Lung (tissue), 16 donors: Measurements from ENCODE around the gene TMEM141. TPM values are rescaled to one million over a fixed set of nuclear protein-coding genes. Genes with fewer than 3 reads are reported as not detected.

Experiments
- ATAC-seq: fragments of 200-7000 bp; cut with Tn5 transposase; one replicate; pipeline ENCODE4 v1.9.1; 2020; ENCODE audit warnings: moderate number of reproducible peaks; ENCODE audit not compliant: insufficient read depth, low FRiP score
- DNase-seq, 3 donors: peaks; one replicate each; pipeline ENCODE4 v3.0.0-alpha.2; 2013 to 2017
- H3K27ac ChIP-seq, 2 donors: one replicate each; pipeline ENCODE4 v1.5.1; 2013; ENCODE audit warnings: mild to moderate bottlenecking in 2 of 2, moderate library complexity in 2 of 2, control low read depth in 1 of 2, inconsistent platforms in 1 of 2, low read depth in 1 of 2, low read length in 1 of 2
- H3K27me3 ChIP-seq, 3 donors: one replicate each; pipeline ENCODE4 v1.5.1; 2013; ENCODE audit warnings: low read length in 2 of 3; ENCODE audit not compliant: control insufficient read depth in 3 of 3, insufficient read depth in 3 of 3
- H3K36me3 ChIP-seq, 4 donors: one replicate each; pipeline ENCODE4 v1.5.1; 2013; ENCODE audit warnings: low read length in 4 of 4, mild to moderate bottlenecking in 1 of 4, moderate library complexity in 1 of 4; ENCODE audit not compliant: control insufficient read depth in 4 of 4, insufficient read depth in 4 of 4
- H3K4me1 ChIP-seq, 5 donors: one replicate each; pipeline ENCODE4 v1.5.1; 2013; ENCODE audit warnings: low read length in 5 of 5, mild to moderate bottlenecking in 2 of 5, moderate library complexity in 1 of 5; ENCODE audit not compliant: control insufficient read depth in 5 of 5, insufficient read depth in 5 of 5
- H3K4me3 ChIP-seq: one replicate; pipeline ENCODE4 v1.5.1; 2013; ENCODE audit warnings: mild to moderate bottlenecking, control low read depth, moderate library complexity
- H3K9ac ChIP-seq, 2 donors: one replicate each; pipeline ENCODE4 v1.5.1; 2013; ENCODE audit warnings: low read length in 2 of 2, control low read depth in 1 of 2; ENCODE audit not compliant: insufficient read depth in 1 of 2
- H3K9me3 ChIP-seq, 4 donors: one replicate each; pipeline ENCODE4 v1.5.1; 2013; ENCODE audit warnings: low read length in 3 of 4, mild to moderate bottlenecking in 1 of 4, moderate library complexity in 1 of 4; ENCODE audit not compliant: control insufficient read depth in 4 of 4, insufficient read depth in 3 of 4
- WGBS, 2 donors: extraction: QIAGEN DNeasy Blood & Tissue Kit; methylation state at CpG; one replicate each; pipeline ENCODE4 v1.1.7; 2013; 5-methylcytosine and 5-hydroxymethylcytosine counted together
- long read RNA-seq, 5 donors: transcript quantifications; one replicate each; lab custom pipeline, GENCODE V29; 2026
- polyA plus RNA-seq, 2 donors: library from polyadenylated mRNA; stranded (reverse); fragments of 200-250 nt; gene quantifications; one replicate each; pipeline ENCODE4 v1.2.1, GENCODE V29; 2013
- total RNA-seq, 2 donors: library from RNA; depleted of rRNA in 1 of 2; stranded (reverse); fragments of >200 nt in 1 of 2; gene quantifications; one replicate each; pipeline ENCODE4 v1.2.1, GENCODE V29; 2014 to 2021
- TF ChIP-seq, protein P1 (sequence below): IDR thresholded peaks from 2 replicates; pipeline ENCODE4 v1.5.1; 2012; ENCODE audit warnings: mild to moderate bottlenecking; ENCODE audit errors: control extremely low read depth, extremely low read depth
- donor health status: control.
- donor health status: control.
- donor health status: Bipolar disorder and iron deficiency.
- donor health status: healthy.
- donor health status: DM: yes; HTN: yes; CAD: no.

Gene TMEM141
- total RNA-seq (10 to 100 TPM; 56.5 to 94.1 TPM), polyA plus RNA-seq (100 to 1,000 TPM; 132 to 177 TPM)
- long read RNA-seq, donor 1, transcript TMEM141-201 (5 exons, 768 nt), result major isoform, 25 of 33 reads
- long read RNA-seq, donor 1, transcript TMEM141-202 (5 exons, 839 nt), result minor isoform, 5 of 33 reads
- long read RNA-seq, donor 1, partial matches to known transcripts, result 0 of 33 reads
- long read RNA-seq, donor 1, other reads (novel, unspliced or antisense), result 0 of 33 reads
- long read RNA-seq, donor 2, partial matches to known transcripts, result 0 of 8 reads
- long read RNA-seq, donor 2, other reads (novel, unspliced or antisense), result 0 of 8 reads
- long read RNA-seq, donor 3, transcript TMEM141-201 (5 exons, 768 nt), result major isoform, 20 of 22 reads
- long read RNA-seq, donor 3, partial matches to known transcripts, result 0 of 22 reads
- long read RNA-seq, donor 3, other reads (novel, unspliced or antisense), result 0 of 22 reads
- long read RNA-seq, donor 4, transcript TMEM141-201 (5 exons, 768 nt), result major isoform, 11 of 12 reads
- long read RNA-seq, donor 4, partial matches to known transcripts, result 0 of 12 reads
- long read RNA-seq, donor 4, other reads (novel, unspliced or antisense), result 0 of 12 reads
- long read RNA-seq, donor 5, transcript TMEM141-201 (5 exons, 768 nt), result major isoform, 38 of 48 reads
- long read RNA-seq, donor 5, transcript TMEM141-202 (5 exons, 839 nt), result minor isoform, 5 of 48 reads
- long read RNA-seq, donor 5, partial matches to known transcripts, result 0 of 48 reads
- long read RNA-seq, donor 5, other reads (novel, unspliced or antisense), result 0 of 48 reads

DNA sequence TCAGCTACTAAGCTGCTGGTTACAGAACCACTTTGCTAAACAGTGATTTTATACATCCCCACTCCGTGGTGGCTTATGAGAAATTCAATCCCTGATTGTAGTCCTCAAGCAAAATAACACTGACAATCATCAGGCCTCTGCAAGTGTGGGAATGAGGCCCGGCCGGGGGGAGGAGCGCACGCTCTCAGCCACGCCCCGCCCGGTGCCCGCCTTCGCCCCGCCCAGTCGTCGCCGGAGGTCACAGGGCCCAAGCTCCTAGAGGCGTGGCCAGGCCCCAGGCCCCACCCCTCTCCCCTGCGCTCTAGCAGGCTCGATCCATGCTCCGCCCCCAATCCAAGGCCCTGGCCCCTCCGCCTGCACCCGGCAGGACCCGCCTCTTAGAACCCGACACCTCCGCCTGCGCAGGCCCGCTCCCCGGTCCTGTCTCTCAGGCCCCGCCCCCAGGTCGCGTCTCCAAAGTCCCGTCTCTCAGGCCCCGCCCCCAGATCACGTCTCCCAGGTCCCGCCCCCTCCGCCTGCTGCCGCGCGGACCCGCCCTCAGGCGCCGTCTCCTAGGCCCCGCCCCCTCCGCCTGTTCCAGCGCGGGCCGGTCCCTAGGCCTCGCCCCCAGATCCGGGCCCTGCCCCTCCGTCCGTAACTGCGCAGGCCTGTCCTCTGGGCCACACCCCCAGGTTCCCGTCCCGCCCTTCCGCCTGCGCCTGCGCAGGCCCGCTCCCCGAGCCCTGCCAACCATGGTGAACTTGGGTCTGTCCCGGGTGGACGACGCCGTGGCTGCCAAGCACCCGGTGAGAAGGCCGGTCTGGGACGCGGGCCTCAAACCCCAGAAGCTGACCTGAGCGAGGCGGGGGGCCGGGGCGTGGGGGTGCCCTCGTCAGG lies at the start of gene TMEM141:
TMEM141 (plus strand) TSS at position 705 of the 876 bp plus-strand sequence; CDS start at position 732, 27 bp downstream.
- DNase-seq (peak; percentile 100), ATAC-seq (peak; percentile 94)
- H3K9ac ChIP-seq, result peak within 1 kb of the TSS; percentile 78 to 81
- no peaks in the 10 kb centered on the region for H3K9me3 ChIP-seq
- no peaks in the 10 kb centered on the region for H3K27me3 ChIP-seq
- TF ChIP-seq, protein P1, sequence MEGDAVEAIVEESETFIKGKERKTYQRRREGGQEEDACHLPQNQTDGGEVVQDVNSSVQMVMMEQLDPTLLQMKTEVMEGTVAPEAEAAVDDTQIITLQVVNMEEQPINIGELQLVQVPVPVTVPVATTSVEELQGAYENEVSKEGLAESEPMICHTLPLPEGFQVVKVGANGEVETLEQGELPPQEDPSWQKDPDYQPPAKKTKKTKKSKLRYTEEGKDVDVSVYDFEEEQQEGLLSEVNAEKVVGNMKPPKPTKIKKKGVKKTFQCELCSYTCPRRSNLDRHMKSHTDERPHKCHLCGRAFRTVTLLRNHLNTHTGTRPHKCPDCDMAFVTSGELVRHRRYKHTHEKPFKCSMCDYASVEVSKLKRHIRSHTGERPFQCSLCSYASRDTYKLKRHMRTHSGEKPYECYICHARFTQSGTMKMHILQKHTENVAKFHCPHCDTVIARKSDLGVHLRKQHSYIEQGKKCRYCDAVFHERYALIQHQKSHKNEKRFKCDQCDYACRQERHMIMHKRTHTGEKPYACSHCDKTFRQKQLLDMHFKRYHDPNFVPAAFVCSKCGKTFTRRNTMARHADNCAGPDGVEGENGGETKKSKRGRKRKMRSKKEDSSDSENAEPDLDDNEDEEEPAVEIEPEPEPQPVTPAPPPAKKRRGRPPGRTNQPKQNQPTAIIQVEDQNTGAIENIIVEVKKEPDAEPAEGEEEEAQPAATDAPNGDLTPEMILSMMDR, result no peak
- 1% methylated on average over 65 to 70 of the region's 70 CpGs for WGBS, 2 donors
- H3K4me1 ChIP-seq, result peaks cover 0 to 21% (median 7%) of the 10 kb centered on the region in 5 donors
- H3K4me3 ChIP-seq, result peak within 1 kb of the TSS; percentile 63
- peaks cover 0 to 9% (median 3%) of the 10 kb centered on the region in 4 donors for H3K36me3 ChIP-seq
- peak within 1 kb of the TSS; percentile 89 to 95 for H3K27ac ChIP-seq

DNA sequence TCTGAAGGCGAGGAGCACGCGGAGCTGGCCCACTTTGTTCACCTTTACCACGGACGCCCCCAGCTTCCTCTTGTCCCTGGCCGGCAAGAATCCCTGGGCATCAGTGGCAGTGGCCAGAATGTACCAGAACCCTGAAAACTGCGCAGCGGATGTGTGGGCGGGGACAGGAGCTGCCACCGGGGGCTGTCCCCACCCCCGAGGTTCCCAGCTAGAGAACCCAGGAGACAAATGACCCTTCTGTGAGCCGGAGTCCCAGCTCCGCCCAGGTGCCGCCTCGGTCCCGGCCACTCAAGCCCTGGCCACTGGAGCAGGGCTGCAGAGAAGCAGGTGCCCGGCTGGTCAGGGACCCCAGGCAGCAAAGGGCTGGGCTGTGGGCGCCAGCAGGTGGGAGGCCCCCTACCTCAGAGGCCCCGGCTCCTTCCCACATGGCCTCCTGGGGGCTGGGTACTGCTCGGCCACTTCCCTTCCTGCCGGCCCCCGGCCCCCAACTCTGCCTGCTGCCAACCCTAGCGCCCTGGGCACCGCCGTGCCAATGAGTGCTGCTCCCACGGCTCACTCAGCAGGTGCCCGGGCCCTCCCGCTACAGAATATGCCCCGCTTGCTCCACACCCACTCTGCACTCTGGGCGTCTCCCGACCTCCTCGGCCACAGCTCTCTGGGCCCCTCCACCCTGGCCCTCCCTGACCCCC lies 49.1 kb upstream of the TMEM141 start:
- DNase-seq (no peak), ATAC-seq (no peak)
- H3K4me3 ChIP-seq, result no peak overlapping the region
- no peaks in the 10 kb centered on the region for H3K36me3 ChIP-seq
- no peaks in the 10 kb centered on the region for H3K9me3 ChIP-seq
- WGBS, 2 donors, result 19% methylated on average over 28 to 32 of the region's 32 CpGs
- H3K4me1 ChIP-seq, result peaks cover 0 to 15% (median 10%) of the 10 kb centered on the region in 5 donors
- H3K27ac ChIP-seq, result no peak overlapping the region
- TF ChIP-seq, protein P1, result no peak
- H3K9ac ChIP-seq, result no peak overlapping the region
- H3K27me3 ChIP-seq, result peaks cover 0 to 7% (median 4%) of the 10 kb centered on the region in 3 donors

DNA sequence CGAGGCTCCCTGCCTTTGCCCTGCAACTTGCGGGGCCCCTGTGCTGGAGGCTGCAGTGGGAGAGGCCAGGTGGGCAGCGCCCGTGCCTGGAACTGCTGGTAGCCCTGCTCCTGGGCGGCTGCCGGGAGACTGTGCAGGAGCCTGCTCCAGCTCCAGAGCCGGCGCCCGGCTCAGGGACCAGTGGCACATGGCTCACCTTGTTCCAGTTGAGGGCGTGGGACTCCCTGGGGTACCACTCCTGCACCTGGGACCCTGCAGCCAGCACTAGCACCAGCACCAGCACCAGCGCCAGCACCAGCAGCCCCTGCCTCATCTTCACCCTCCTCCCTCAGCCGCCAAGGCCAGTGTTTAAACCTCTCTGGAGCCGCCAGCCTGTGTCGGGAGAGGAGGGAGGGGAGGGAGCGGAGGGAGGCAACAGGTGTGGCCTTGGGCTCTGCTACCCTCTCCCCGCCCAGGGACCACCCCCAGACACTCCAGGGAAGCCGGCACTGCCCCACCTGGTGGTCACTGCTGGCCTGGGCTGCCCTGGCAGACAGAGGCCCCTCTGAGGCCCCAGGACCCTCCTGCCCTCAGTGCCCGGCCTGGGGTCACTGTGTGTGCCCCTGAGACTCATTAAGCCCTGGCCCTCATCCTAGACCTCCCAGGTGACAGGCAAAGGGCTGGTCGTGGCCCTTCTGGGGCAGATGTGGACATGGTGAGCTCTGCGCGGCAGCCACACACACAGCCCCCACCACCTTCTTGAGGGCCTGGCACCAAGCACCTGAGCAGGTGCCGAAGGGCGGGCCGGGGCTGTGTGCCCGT lies 48.4 kb upstream of the TMEM141 start, which contains the start of gene LCN10:
LCN10 (minus strand) TSS at position 350 of the 801 bp plus-strand sequence; CDS start at position 313, 37 bp downstream.
- no peak within 1 kb of the TSS for H3K4me3 ChIP-seq
- DNase-seq (peak in 1 of 3 donors; percentile 35), ATAC-seq (no peak)
- peaks cover 0 to 15% (median 10%) of the 10 kb centered on the region in 5 donors for H3K4me1 ChIP-seq
- H3K9me3 ChIP-seq, result no peaks in the 10 kb centered on the region
- 49 to 65% methylated on average over 25 of the region's 25 CpGs for whole genome bisulfite sequencing, 2 donors
- TF ChIP-seq, protein P1, result no peak
- H3K27me3 ChIP-seq, result peaks cover 0 to 7% (median 4%) of the 10 kb centered on the region in 3 donors
- no peak within 1 kb of the TSS for H3K9ac ChIP-seq
- no peak within 1 kb of the TSS for H3K27ac ChIP-seq
- no peaks in the 10 kb centered on the region for H3K36me3 ChIP-seq
